HG02610 (cell line): Measurements from ENCODE around the gene ITGBL1.

Source experiments
- ATAC-seq: cut with Tn5 transposase; IDR thresholded peaks from one replicate; pipeline ENCODE4 v1.9.1; 2021; ENCODE audit warnings: mild to moderate bottlenecking, moderate library complexity; ENCODE audit not compliant: unreplicated experiment

Gene ITGBL1

DNA sequence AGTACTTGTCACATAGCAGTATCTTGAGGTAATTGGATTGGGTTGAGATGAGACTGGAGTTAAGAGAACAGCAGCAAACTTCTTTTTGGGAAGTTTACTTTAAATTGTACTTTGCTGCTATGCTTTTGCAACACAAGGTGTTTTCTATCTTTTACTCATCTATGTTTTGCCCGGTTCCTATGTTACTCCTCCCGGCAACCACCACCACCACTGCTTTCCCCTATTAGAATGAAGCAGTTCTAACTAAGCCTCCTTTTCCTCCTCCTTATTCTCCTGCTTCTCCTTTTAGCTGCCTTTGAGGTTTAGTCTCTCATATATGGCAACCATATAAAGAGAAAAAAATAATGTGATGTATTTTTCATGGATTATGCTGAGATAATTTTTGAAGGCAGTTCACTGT, 233.5 kb downstream of the ITGBL1 start:
- ATAC-seq, result no peak

DNA sequence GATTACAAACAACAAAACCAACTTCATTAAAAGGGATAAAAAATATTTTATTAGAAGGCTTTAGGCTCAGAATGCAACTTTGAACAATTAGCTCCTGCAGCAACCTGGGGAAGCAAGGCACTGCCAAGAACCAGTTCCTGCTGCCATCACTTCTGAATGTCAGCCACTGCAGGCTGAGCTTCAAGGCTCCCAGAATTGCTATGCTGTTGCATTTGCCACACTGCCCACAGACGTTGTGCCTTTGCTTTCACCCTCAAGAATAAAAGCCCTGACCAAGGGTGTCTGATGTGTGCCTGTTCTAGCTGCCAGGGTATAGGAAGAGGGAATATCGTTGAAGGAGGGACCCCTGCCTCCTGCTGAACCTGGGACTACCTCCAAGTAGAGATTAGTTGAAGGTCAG, 238.4 kb downstream of the ITGBL1 start:
- ATAC-seq, result no peak

DNA sequence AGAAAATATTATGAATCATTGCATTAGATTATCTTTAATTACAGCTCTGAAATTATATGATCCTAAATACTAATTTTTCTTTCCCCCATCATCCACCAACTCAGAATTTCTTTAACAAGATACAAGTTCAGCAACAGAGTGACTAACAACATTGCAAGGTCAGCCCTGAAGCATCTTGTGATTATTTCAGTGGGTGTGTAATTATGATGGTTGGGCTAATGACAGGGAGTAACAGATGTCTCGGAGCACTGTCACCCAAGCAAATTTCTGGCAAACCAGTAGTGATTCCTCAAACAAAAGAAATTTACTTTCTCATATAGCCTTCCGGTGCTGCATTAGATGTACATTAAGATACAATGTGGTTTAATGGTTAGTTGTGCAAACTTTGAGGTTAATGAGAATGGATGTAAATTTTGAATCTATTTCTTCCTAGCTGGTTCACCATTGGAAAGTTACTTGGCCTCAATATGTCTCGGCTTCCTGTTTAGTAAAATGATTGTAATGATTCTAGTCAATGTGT, 238.9 kb downstream of the ITGBL1 start:
- ATAC-seq, result no peak

DNA sequence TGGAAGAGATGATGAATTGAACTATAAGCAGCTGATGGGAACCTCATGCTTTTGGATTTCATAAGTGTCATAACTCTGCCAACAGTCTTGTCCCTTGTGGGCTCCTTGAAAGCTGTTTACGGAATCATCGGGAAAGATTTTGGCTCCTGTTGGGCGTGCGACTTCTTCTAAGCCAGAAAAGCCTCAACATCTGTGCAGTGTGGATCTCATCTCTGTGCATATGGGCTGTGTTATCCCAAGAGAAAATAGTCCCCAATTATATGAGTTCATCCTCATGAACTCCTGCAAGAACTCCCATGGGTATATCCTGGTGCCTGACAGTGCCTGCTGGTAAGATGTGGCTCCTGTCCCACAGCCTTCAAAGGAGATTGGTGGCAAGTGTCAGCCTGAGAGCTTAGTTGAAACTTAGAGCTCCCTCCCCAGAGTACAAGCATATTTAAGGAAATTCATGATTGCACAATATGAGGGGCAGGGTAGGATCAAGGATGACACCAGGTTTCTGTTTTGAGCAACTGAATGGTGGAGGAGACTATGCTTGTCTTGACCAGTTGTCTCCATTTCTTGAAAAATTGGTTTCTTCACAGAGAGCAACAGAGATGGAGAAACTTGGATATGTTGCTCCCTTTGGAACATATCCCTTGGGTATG, 243.5 kb downstream of the ITGBL1 start:
- ATAC-seq, result no peak

DNA sequence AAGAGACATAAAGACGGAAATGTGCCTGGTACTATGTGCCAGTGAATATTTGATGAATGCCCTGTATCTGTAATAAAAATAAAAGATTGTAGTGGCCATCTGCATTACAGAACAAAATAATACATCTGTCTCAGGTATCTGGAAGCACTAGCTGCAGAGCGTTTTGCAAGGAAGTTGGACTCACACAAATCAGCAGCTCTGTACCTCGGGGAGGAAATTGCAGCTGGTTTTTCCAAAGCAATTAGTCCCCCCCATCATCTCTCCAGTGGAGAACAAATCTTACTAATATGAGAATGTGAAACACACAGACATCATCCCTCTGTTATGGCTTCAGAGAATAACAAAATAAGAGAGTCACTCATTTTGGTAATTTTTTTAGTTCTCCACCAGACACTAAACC, 245.3 kb downstream of the ITGBL1 start:
- ATAC-seq, result no peak

GRCh38 chr13:101698400-101698799, 245.9 kb downstream of the ITGBL1 start:
- ATAC-seq, result no peak

GRCh38 chr13:101700598-101700997, 248.1 kb downstream of the ITGBL1 start:
- no peak for ATAC-seq

DNA sequence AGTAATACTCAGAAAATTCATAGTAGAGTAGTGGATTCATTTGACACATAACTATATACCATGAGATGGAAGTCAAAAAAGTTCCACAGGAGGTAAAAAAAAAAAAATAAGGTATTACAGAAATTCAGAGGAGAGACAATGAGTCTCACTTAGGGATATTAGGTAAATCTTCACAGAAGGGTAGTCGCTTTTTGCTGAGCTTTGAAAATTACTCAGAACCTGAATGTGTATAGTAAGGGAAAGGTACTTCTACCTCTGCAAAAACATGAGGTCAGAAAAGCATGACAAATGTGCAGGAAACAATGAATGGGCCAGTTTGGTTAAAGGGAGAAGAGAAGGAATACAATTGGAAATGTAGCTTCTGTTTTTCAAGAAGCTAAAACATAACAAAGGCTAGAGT, 250.6 kb downstream of the ITGBL1 start:
- no peak for ATAC-seq

DNA sequence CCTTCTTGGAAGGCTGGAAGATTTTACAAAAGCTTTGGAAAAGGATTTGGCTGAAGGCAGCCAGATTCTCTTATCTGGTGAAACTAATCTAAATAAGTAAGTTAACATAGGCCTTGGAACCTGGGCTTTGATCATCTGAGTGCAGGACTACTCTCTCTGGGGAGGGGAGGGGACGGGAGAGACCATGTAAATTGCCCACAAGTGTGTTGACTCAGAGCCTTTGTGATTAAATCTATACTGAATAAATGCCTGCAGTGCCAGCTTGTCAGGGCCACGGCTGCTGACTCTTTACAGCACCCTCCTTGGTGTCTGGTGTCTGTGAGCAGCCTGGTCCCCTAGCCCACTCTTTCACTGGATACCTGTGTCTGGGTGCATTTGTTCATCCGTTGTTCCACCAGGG, 251.4 kb downstream of the ITGBL1 start:
- ATAC-seq, result no peak

GRCh38 chr13:101706651-101707050, 254.2 kb downstream of the ITGBL1 start:
- ATAC-seq, result no peak

DNA sequence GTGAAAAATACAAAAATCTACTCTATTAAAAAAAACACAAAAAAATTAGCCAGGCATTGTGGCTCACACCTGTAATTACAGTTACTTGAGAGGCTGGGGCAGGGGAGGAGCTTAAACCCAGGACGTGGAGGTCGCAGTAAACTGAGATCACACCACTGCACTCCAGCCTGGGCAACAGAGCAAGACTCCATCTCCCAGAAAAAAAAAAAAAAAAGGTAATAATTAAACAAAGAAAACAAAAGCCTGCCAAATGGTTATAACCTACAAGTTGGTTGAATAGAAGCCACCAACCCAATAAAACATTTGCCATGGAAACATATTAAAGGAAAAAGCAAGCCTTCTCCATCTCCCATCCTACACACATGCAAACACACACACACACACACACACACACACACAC, 255.2 kb downstream of the ITGBL1 start:
- ATAC-seq, result no peak

DNA sequence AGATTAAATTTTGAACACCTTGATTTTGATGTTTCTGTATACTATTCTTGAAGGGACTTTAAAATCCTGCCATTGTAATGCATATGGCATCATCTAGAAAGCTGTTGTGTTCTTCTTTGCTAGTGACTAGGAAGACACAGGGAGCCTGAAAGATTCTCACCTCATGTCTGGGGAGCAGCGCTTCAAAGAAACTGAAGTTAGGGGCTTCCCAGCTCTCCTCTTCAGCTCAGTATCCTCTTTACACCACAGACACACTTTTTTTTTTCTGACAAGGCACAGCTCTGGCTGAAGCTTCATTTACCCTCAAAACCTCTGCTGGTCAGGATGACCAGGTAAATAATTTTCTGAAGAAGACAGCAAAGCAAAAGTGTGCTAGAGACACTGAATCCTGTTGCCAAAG, 255.6 kb downstream of the ITGBL1 start:
- ATAC-seq, result no peak

- ATAC-seq, result no peak
Measured at GRCh38 chr13:101709952-101710351, 257.5 kb downstream of the ITGBL1 start.

DNA sequence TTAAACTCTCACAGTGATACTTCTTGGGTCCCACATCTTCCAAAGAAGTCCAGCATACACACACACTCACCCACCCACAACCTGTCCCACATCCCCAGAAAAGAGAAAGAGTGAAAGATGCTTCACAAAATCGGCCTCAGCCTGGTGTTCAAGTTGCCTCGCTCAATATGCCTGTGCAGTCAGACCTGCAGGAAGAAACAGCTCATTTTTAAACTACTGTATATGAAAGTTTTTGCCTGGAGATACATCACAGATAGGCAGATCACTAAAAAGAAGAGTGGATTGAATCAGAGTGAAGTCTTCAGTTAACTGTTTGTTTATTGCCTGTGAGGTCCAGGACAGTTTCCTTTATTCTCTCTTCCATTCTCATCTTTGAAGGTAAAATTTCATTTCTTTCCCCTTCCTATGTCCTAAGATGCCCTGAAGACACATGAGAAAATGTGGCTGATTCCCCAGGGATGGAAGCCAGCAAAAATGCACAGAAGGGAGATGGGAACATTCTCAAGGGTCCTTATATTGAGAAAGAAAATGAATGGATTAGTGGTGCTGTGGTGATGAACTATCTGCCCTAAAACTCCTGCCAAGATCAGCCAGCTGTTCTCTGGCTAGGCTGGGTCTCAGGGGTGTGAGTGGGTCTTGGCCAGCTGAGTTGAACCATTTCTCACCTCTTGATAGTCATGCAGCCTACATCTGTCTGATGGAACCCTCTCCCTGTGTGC, 259.0 kb downstream of the ITGBL1 start:
- ATAC-seq, result no peak

- ATAC-seq, result no peak
Measured at GRCh38 chr13:101712026-101712348, 259.5 kb downstream of the ITGBL1 start.

- ATAC-seq, result no peak
Measured at GRCh38 chr13:101714195-101714594, 261.7 kb downstream of the ITGBL1 start.

GRCh38 chr13:101717353-101717752, 264.9 kb downstream of the ITGBL1 start:
- ATAC-seq, result no peak

GRCh38 chr13:101718496-101718895, 266.0 kb downstream of the ITGBL1 start:
- no peak for ATAC-seq

DNA sequence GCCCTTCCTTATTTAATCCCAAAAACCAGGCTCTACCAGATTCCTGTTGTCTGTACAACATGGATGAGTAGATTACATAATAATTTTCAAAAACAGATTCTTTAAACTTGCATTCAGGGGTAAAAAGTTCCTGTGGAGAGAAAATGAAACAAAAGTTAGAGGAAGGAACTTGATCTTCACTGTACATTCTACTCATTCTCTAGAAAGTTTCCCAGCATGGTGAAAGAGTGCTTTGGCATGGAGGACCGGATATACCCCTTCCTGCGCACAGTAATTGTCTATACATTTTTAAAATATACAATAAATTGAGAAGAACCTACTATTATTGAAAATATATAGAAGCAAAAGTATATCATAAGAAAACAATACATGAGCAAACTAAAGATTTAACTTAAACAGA, 274.2 kb downstream of the ITGBL1 start:
- ATAC-seq, result no peak

DNA sequence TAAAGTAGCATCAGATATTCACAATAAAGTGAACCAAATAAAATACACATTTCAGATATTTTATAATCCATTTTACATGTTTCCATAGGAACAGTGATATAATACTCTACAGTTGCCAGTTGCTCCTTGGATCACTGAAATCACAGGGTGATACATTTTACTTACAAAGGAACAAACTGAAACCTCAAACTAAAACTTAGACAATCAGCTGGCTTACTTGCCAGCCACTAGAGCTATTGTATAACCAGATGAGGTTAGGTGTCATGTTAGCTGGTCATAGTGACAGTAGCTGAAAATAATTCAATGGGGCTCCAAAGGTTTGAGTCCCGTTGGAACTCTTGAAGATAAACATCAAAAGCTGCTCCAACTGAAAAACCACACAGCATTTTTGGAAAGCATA, 274.6 kb downstream of the ITGBL1 start:
- ATAC-seq, result no peak

- no peak for ATAC-seq
Measured at GRCh38 chr13:101728021-101728420, 275.5 kb downstream of the ITGBL1 start.

DNA sequence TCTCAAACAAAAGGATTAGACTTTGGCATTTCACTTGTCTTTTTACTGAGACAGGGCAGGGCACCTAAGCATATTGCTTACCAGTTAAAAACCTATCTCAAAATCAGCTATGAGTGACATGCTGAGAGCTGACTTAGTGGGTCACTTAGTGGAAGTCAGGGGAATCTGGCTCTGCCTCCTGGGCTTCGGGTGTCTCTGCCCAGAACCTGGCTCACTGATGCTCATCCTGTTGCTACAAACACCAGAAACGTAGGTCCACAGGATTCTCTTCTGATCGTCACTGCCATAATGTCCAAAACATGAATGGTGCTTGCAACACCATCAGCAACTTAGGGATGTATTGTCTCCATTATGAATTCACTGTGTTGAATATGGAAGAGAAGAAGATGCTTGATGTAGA, 276.1 kb downstream of the ITGBL1 start:
- no peak for ATAC-seq
